SK-N-SH (cell line): ENCODE results near the gene LDLR. TPM values are rescaled to one million over a fixed set of nuclear protein-coding genes. Genes with fewer than 3 reads are reported as not detected.

Source experiments
- CTCF ChIA-PET: fragments of 300-600, 350-600 bp; formaldehyde crosslinking; extraction: SDS; loops from one replicate; lab custom pipeline; 2021; lab: Yijun Ruan, JAX
- POLR2A ChIA-PET: fragments of 350-600 bp; sonication (Branson Sonifier 250); formaldehyde crosslinking; extraction: SDS; loops from one replicate; lab custom pipeline; 2020; ENCODE audit warnings: antibody characterized with exemption, inconsistent platforms; lab: Yijun Ruan, JAX
- DNase-seq: peaks from one replicate; pipeline ENCODE4 v3.0.0; 2012
- H2AFZ ChIP-seq: fragments of 200-600 bp; sonication (generic); 2 replicates; pipeline ENCODE4 v1.8.1; 2016; ENCODE audit warnings: antibody characterized with exemption, mild to moderate bottlenecking, low read depth
- H3F3A ChIP-seq: fragments of 200-600 bp; sonication (generic); replicated peaks from 2 replicates; pipeline ENCODE3; 2016; ENCODE audit warnings: antibody characterized with exemption, mild to moderate bottlenecking; ENCODE audit not compliant: insufficient read depth
- H3K27ac ChIP-seq, 2 experiments: fragments of 200-500 bp in 1 of 2; fragments of 200-600 bp in 1 of 2; sonication (Bioruptor generic) in 1 of 2; sonication (generic), shearing (Covaris generic) in 1 of 2; 2 replicates each; pipeline versions ENCODE4 v1.5.1 to v1.6.1; 2014 to 2016; ENCODE audit warnings: low read depth in 2 of 2, inconsistent platforms in 1 of 2, low read length in 1 of 2, mild to moderate bottlenecking in 1 of 2, mixed read lengths in 1 of 2
- H3K27me3 ChIP-seq: fragments of 200-600 bp; sonication (generic), shearing (Covaris generic); 2 replicates; pipeline ENCODE4 v1.6.1; 2016; ENCODE audit warnings: mixed run types; ENCODE audit not compliant: insufficient read depth
- H3K36me3 ChIP-seq, 2 experiments: fragments of 200-500 bp in 1 of 2; fragments of 200-600 bp in 1 of 2; sonication (Bioruptor generic) in 1 of 2; sonication (generic) in 1 of 2; replicated peaks in 1 of 2; 2 replicates each; pipeline versions ENCODE3 to v1.5.1; 2014 to 2016; ENCODE audit warnings: low read length in 1 of 2, mild to moderate bottlenecking in 1 of 2; ENCODE audit not compliant: insufficient read depth in 2 of 2, control insufficient read depth in 1 of 2
- H3K4me1 ChIP-seq, 2 experiments: fragments of 200-500 bp in 1 of 2; fragments of 200-600 bp in 1 of 2; sonication (Bioruptor generic) in 1 of 2; sonication (generic), shearing (Covaris generic) in 1 of 2; 2 replicates each; pipeline versions ENCODE4 v1.5.1 to v1.6.1; 2014 to 2016; ENCODE audit warnings: low read depth in 1 of 2, low read length in 1 of 2, mixed run types in 1 of 2; ENCODE audit not compliant: insufficient read depth in 2 of 2, control insufficient read depth in 1 of 2
- H3K4me2 ChIP-seq: fragments of 200-600 bp; sonication (generic), shearing (Covaris generic); 2 replicates; pipeline ENCODE4 v1.6.1; 2017; ENCODE audit warnings: mixed run types
- H3K4me3 ChIP-seq, 2 experiments: fragments of 200-500 bp in 1 of 2; fragments of 200-600 bp in 1 of 2; sonication (Bioruptor generic) in 1 of 2; sonication (generic), shearing (Covaris generic) in 1 of 2; 2 replicates each; pipeline versions ENCODE4 v1.5.1 to v1.8.1; 2014 to 2016; ENCODE audit warnings: low read depth in 2 of 2, inconsistent platforms in 1 of 2, low read length in 1 of 2, mild to moderate bottlenecking in 1 of 2, mixed read lengths in 1 of 2, moderate library complexity in 1 of 2
- H3K79me2 ChIP-seq: fragments of 200-600 bp; sonication (generic); 2 replicates; pipeline ENCODE4 v1.8.1; 2017; ENCODE audit warnings: mild to moderate bottlenecking; ENCODE audit not compliant: insufficient read depth
- H3K9ac ChIP-seq: fragments of 200-600 bp; sonication (generic); 2 replicates; pipeline ENCODE4 v1.6.1; 2017; ENCODE audit warnings: mixed run types
- H3K9me2 ChIP-seq: fragments of 200-600 bp; sonication (generic); 2 replicates; pipeline ENCODE4 v1.6.1; 2017; ENCODE audit warnings: mixed run types
- H3K9me3 ChIP-seq: fragments of 200-600 bp; sonication (generic); 2 replicates; pipeline ENCODE4 v1.6.1; 2017; ENCODE audit warnings: mixed run types, mild to moderate bottlenecking, moderate library complexity
- H4K20me1 ChIP-seq: fragments of 200-600 bp; sonication (generic); 2 replicates; pipeline ENCODE4 v1.6.1; 2017; ENCODE audit warnings: mild to moderate bottlenecking, mixed run types; ENCODE audit not compliant: insufficient read depth
- CHD2 ChIP-seq: fragments of 150-350 bp; IDR thresholded peaks from 2 replicates; pipeline ENCODE4 v1.6.1; 2018; ENCODE audit warnings: low read length; ENCODE audit not compliant: partially characterized antibody
- FOSL2 ChIP-seq: IDR thresholded peaks from 2 replicates; pipeline ENCODE4 v1.4.0; 2012; ENCODE audit warnings: low read depth, mild to moderate bottlenecking, moderate library complexity, borderline replicate concordance
- FOXM1 ChIP-seq: IDR thresholded peaks from 2 replicates; pipeline ENCODE4 v1.4.0; 2012; ENCODE audit warnings: low read depth, mild to moderate bottlenecking
- GABPA ChIP-seq: IDR thresholded peaks from 2 replicates; pipeline ENCODE4 v1.4.0; 2012; ENCODE audit warnings: low read depth, mild to moderate bottlenecking
- GATA2 ChIP-seq: sonication (generic); formaldehyde crosslinking; IDR thresholded peaks from 2 replicates; pipeline ENCODE4 v1.5.0; 2020; ENCODE audit warnings: mild to moderate bottlenecking, missing genetic modification reagents
- IRF3 ChIP-seq: fragments of 150-350 bp; IDR thresholded peaks from 2 replicates; pipeline ENCODE4 v1.6.1; 2016; ENCODE audit warnings: mild to moderate bottlenecking, low read depth, low read length
- MAX ChIP-seq: IDR thresholded peaks from 2 replicates; pipeline ENCODE4 v1.4.0; 2012; ENCODE audit warnings: low read depth
- MXI1 ChIP-seq: IDR thresholded peaks from 2 replicates; pipeline ENCODE4 v1.6.1; 2012; ENCODE audit warnings: mild to moderate bottlenecking, low read depth, low read length, improper control_type of control experiment
- NFIC ChIP-seq: IDR thresholded peaks from 2 replicates; pipeline ENCODE4 v1.4.0; 2012; ENCODE audit warnings: borderline replicate concordance
- RAD21 ChIP-seq: IDR thresholded peaks from 2 replicates; pipeline ENCODE4 v1.6.1; 2012; ENCODE audit warnings: mild to moderate bottlenecking, low read length
- RCOR1 ChIP-seq: fragments of 150-350 bp; IDR thresholded peaks from 2 replicates; pipeline ENCODE4 v1.6.1; 2017; ENCODE audit warnings: antibody characterized with exemption, low read length
- REST ChIP-seq: IDR thresholded peaks from 2 replicates; pipeline ENCODE4 v1.6.1; 2012; ENCODE audit warnings: mild to moderate bottlenecking, low read depth, low read length, moderate library complexity
- RFX5 ChIP-seq: IDR thresholded peaks from 2 replicates; pipeline ENCODE4 v1.6.1; 2012; ENCODE audit warnings: mild to moderate bottlenecking, improper control_type of control experiment, low read length
- RXRA ChIP-seq: IDR thresholded peaks from 2 replicates; pipeline ENCODE4 v1.4.0; 2012; ENCODE audit warnings: low read depth, mild to moderate bottlenecking, borderline replicate concordance
- SIN3A ChIP-seq: IDR thresholded peaks from 2 replicates; pipeline ENCODE4 v1.6.1; 2012; ENCODE audit warnings: low read depth, mild to moderate bottlenecking, low read length, moderate library complexity, borderline replicate concordance
- TCF12 ChIP-seq: IDR thresholded peaks from 2 replicates; pipeline ENCODE4 v1.4.0; 2012
- TEAD4 ChIP-seq: IDR thresholded peaks from 2 replicates; pipeline ENCODE4 v1.4.0; 2012; ENCODE audit warnings: mild to moderate bottlenecking, borderline replicate concordance; ENCODE audit not compliant: insufficient read depth
- USF2 ChIP-seq: fragments of 150-350 bp; IDR thresholded peaks from 2 replicates; pipeline ENCODE4 v1.6.1; 2017; ENCODE audit warnings: antibody characterized with exemption, low read length, low read depth, borderline replicate concordance
- WGBS: methylation state at CpG from one replicate; pipeline ENCODE4 v1.1.6; 2017; ENCODE audit warnings: low lambda C conversion rate; 5-methylcytosine and 5-hydroxymethylcytosine counted together
- polyA plus RNA-seq, 3 experiments: library from polyadenylated mRNA; depleted of rRNA; stranded (reverse); fragments of >200 nt; gene quantifications; 2 replicates each; pipeline ENCODE4 v1.2.3, GENCODE V29; 2012

The LDLR gene
- polyA plus RNA-seq, 1 of the 3 experiments (the other 2 are of a cell fraction) = 25.1 TPM

GRCh38 chr19:11125994-11126685, 36.9 kb downstream of the LDLR start (continued):
- TF ChIP-seq REST (no peak), RFX5 (no peak), GATA2 (CRISPR knock-in tag) (no peak), RXRA (no peak), GABPA (no peak), SIN3A (no peak), MXI1 (no peak), TCF12 (peak; percentile 47; the same call in 1 of the 2 replicates)
- TF ChIP-seq, all 33 proteins: peak for 4

- Histone ChIP-seq H3K4me3 (no peak overlapping the region), H3K4me2 (no peak overlapping the region), H3K27me3 (no peaks in the 10 kb centered on the region), H3K79me2 (no peaks in the 10 kb centered on the region), H2AFZ (no peak overlapping the region), H3K36me3 (peaks cover 25 to 35% of the 10 kb centered on the region in 2 experiments), H3K9ac (no peak overlapping the region), H3K27ac (no peak overlapping the region), H3K9me2 (no peaks in the 10 kb centered on the region), H3K9me3 (no peaks in the 10 kb centered on the region), H3K4me1 (no peaks in the 10 kb centered on the region), H3F3A (peaks cover 22% of the 10 kb centered on the region), H4K20me1 (no peaks in the 10 kb centered on the region)
- WGBS = 95% methylated on average over 14 of the region's 15 CpGs
- CTCF ChIA-PET = interaction anchor here (1.2 to 3.8 kb wide), 4 partner anchors 76 to 191 kb away, joined by 3 to 16 read pairs (median 13); no protein-coding TSS in a partner anchor
- TF ChIP-seq MAX = no peak
- no peak for TF ChIP-seq RXRA
- TF ChIP-seq RCOR1 = no peak
- TF ChIP-seq IRF3 = no peak
- no peak for TF ChIP-seq RFX5
- no peak for TF ChIP-seq USF2
- TF ChIP-seq FOSL2 = no peak
- no peak for TF ChIP-seq MXI1
- no peak for TF ChIP-seq NFIC
- TF ChIP-seq CHD2 = no peak
- TF ChIP-seq TEAD4 = no peak
- TF ChIP-seq REST = no peak
- no peak for TF ChIP-seq RAD21
- TF ChIP-seq FOXM1 = no peak
- POLR2A ChIA-PET = no interaction called here
- DNase-seq = no peak
Observed at GRCh38 chr19:11127905-11128304, 38.6 kb downstream of the LDLR start.
